KOPT-K1 (cell line): ENCODE measurements around the gene SYT9.

ENCODE experiments used
- H3K27ac ChIP-seq: fragments of 200-600 bp; sonication (generic); 2 replicates; pipeline ENCODE4 v1.5.1; 2016; ENCODE audit warnings: antibody characterized with exemption, mild to moderate bottlenecking, low read depth, low read length; ENCODE audit not compliant: poor library complexity, severe bottlenecking
- H3K36me3 ChIP-seq: fragments of 200-600 bp; sonication (generic); 2 replicates; pipeline ENCODE4 v1.5.1; 2017; ENCODE audit warnings: antibody characterized with exemption, mild to moderate bottlenecking, low read length, moderate library complexity; ENCODE audit not compliant: insufficient read depth
- H3K9me3 ChIP-seq: fragments of 200-600 bp; sonication (generic); 2 replicates; pipeline ENCODE4 v1.5.1; 2017; ENCODE audit warnings: antibody characterized with exemption, low read length, mild to moderate bottlenecking; ENCODE audit not compliant: insufficient read depth, poor library complexity, severe bottlenecking

Gene SYT9

GRCh38 chr11:7445564-7445963, 193.9 kb downstream of the SYT9 start:
- no peaks in the 10 kb centered on the region for H3K36me3 ChIP-seq
- H3K27ac ChIP-seq = no peak overlapping the region
- H3K9me3 ChIP-seq = no peaks in the 10 kb centered on the region

GRCh38 chr11:7448201-7448600, 196.5 kb downstream of the SYT9 start:
- H3K27ac ChIP-seq = no peak overlapping the region
- no peaks in the 10 kb centered on the region for H3K9me3 ChIP-seq
- no peaks in the 10 kb centered on the region for H3K36me3 ChIP-seq

GRCh38 chr11:7449211-7449840, 197.6 kb downstream of the SYT9 start:
- no peaks in the 10 kb centered on the region for H3K36me3 ChIP-seq
- no peaks in the 10 kb centered on the region for H3K9me3 ChIP-seq
- no peak overlapping the region for H3K27ac ChIP-seq

GRCh38 chr11:7449841-7450214, 198.1 kb downstream of the SYT9 start:
- H3K27ac ChIP-seq = no peak overlapping the region
- no peaks in the 10 kb centered on the region for H3K9me3 ChIP-seq
- H3K36me3 ChIP-seq = no peaks in the 10 kb centered on the region

GRCh38 chr11:7450836-7451235, 199.1 kb downstream of the SYT9 start:
- no peaks in the 10 kb centered on the region for H3K9me3 ChIP-seq
- H3K36me3 ChIP-seq = no peaks in the 10 kb centered on the region
- no peak overlapping the region for H3K27ac ChIP-seq

GRCh38 chr11:7451520-7451919, 199.8 kb downstream of the SYT9 start:
- no peaks in the 10 kb centered on the region for H3K9me3 ChIP-seq
- H3K36me3 ChIP-seq = no peaks in the 10 kb centered on the region
- no peak overlapping the region for H3K27ac ChIP-seq

GRCh38 chr11:7451952-7452494, 200.3 kb downstream of the SYT9 start:
- H3K36me3 ChIP-seq = no peaks in the 10 kb centered on the region
- H3K9me3 ChIP-seq = no peaks in the 10 kb centered on the region
- H3K27ac ChIP-seq = no peak overlapping the region

GRCh38 chr11:7454854-7455253, 203.2 kb downstream of the SYT9 start:
- Histone ChIP-seq H3K36me3 (no peaks in the 10 kb centered on the region), H3K9me3 (no peaks in the 10 kb centered on the region), H3K27ac (no peak overlapping the region)

- no peak overlapping the region for H3K27ac ChIP-seq
- H3K9me3 ChIP-seq = no peaks in the 10 kb centered on the region
- H3K36me3 ChIP-seq = no peaks in the 10 kb centered on the region
Observed at GRCh38 chr11:7457211-7457610, 205.5 kb downstream of the SYT9 start.

- no peaks in the 10 kb centered on the region for H3K36me3 ChIP-seq
- no peak overlapping the region for H3K27ac ChIP-seq
Observed at GRCh38 chr11:7462706-7463105, 211.0 kb downstream of the SYT9 start.

GRCh38 chr11:7467652-7468051, 215.9 kb downstream of the SYT9 start:
- Histone ChIP-seq H3K9me3 (no peaks in the 10 kb centered on the region), H3K36me3 (no peaks in the 10 kb centered on the region), H3K27ac (no peak overlapping the region)

More at GRCh38 chr11:7462706-7463105, 211.0 kb downstream of the SYT9 start:
- H3K9me3 ChIP-seq = no peaks in the 10 kb centered on the region

- Histone ChIP-seq H3K36me3 (no peaks in the 10 kb centered on the region), H3K27ac (no peak overlapping the region)
Observed at GRCh38 chr11:7469351-7469865, 217.7 kb downstream of the SYT9 start.

GRCh38 chr11:7471071-7471470, 219.4 kb downstream of the SYT9 start:
- H3K36me3 ChIP-seq = no peaks in the 10 kb centered on the region
- no peak overlapping the region for H3K27ac ChIP-seq
- no peaks in the 10 kb centered on the region for H3K9me3 ChIP-seq

More at GRCh38 chr11:7469351-7469865, 217.7 kb downstream of the SYT9 start:
- no peaks in the 10 kb centered on the region for H3K9me3 ChIP-seq

- H3K36me3 ChIP-seq = no peaks in the 10 kb centered on the region
- no peak overlapping the region for H3K27ac ChIP-seq
- no peaks in the 10 kb centered on the region for H3K9me3 ChIP-seq
Observed at GRCh38 chr11:7473717-7474116, 222.0 kb downstream of the SYT9 start.

- no peaks in the 10 kb centered on the region for H3K36me3 ChIP-seq
- H3K27ac ChIP-seq = no peak overlapping the region
- H3K9me3 ChIP-seq = no peaks in the 10 kb centered on the region
Observed at GRCh38 chr11:7480113-7480512, 228.4 kb downstream of the SYT9 start.

GRCh38 chr11:7484131-7484530, 232.4 kb downstream of the SYT9 start:
- Histone ChIP-seq H3K36me3 (no peaks in the 10 kb centered on the region), H3K9me3 (no peaks in the 10 kb centered on the region), H3K27ac (no peak overlapping the region)
